ENCODE results near the gene PDE3A. TPM values are rescaled to one million over a fixed set of nuclear protein-coding genes. Genes with fewer than 3 reads are reported as not detected.

PDE3A gene
- total and polyA plus RNA-seq, 8 donors, result 4.9 to 16.5 (median 12.6) TPM

GRCh38 chr12:20629414-20630156 lies 261.2 kb downstream of the PDE3A start:
- no peaks in the 10 kb centered on the region for H3K9me3 ChIP-seq
- TF ChIP-seq, protein P1, sequence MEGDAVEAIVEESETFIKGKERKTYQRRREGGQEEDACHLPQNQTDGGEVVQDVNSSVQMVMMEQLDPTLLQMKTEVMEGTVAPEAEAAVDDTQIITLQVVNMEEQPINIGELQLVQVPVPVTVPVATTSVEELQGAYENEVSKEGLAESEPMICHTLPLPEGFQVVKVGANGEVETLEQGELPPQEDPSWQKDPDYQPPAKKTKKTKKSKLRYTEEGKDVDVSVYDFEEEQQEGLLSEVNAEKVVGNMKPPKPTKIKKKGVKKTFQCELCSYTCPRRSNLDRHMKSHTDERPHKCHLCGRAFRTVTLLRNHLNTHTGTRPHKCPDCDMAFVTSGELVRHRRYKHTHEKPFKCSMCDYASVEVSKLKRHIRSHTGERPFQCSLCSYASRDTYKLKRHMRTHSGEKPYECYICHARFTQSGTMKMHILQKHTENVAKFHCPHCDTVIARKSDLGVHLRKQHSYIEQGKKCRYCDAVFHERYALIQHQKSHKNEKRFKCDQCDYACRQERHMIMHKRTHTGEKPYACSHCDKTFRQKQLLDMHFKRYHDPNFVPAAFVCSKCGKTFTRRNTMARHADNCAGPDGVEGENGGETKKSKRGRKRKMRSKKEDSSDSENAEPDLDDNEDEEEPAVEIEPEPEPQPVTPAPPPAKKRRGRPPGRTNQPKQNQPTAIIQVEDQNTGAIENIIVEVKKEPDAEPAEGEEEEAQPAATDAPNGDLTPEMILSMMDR (IDR thresholded peaks at IDR 0.05), result no peak
- DNase-seq (peak in 4 of 6 donors; percentile 14 to 25 (median 23)), FAIRE-seq (peak; percentile 47), ATAC-seq (peak; percentile 67 to 87 (median 80))
- H3K4me3 ChIP-seq, result no peak overlapping the region
- no peaks in the 10 kb centered on the region for H3K36me3 ChIP-seq
- peak overlapping the region in 3 of 4 donors; percentile 11 to 55 (median 37) for H3K27ac ChIP-seq
- H3K4me1 ChIP-seq, result peaks cover 4 to 29% (median 18%) of the 10 kb centered on the region in 3 donors
- no peaks in the 10 kb centered on the region for H3K27me3 ChIP-seq
- WGBS, 2 donors, result 20 to 21% methylated on average over 6 of the region's 6 CpGs
- intact Hi-C loops (cut with DNase I), result no loop called here

DNA sequence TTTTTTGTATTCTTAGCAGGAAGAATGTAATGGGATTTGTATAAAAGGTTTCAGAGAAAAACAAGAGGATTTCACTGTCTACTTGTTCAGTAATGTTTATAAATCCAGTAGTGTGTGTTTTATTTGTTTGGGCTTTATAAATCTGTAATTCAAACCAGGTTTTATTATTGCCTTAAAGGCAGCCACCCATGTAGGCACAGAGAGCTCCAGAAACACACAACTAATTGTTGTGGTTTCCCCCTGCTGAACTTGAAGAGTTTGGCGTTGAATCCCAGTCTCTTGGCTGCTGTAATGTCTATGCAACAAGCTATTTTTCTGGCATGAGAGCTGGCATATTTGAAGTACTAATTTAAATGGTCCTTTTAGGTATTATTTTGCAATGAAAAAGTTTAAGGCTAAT lies 263.4 kb downstream of the PDE3A start:
- no peaks in the 10 kb centered on the region for H3K27me3 ChIP-seq
- no peak for ATAC-seq
- TF ChIP-seq, protein P1 (IDR thresholded peaks at IDR 0.05), result no peak
- no peak overlapping the region for H3K27ac ChIP-seq
- WGBS, 2 donors, result 75 to 94% methylated on average over 1 of the region's 1 CpG
- H3K9me3 ChIP-seq, result no peaks in the 10 kb centered on the region
- H3K36me3 ChIP-seq, result no peaks in the 10 kb centered on the region
- H3K4me1 ChIP-seq, result peaks cover 4 to 29% (median 18%) of the 10 kb centered on the region in 3 donors
- DNase-seq, result no peak
- intact Hi-C loops (cut with DNase I), result no loop called here
- no peak for FAIRE-seq
- H3K4me3 ChIP-seq, result no peak overlapping the region

- FAIRE-seq, result no peak
- no peak for DNase-seq
- no peaks in the 10 kb centered on the region for H3K27me3 ChIP-seq
- H3K4me3 ChIP-seq, result no peak overlapping the region
- H3K9me3 ChIP-seq, result no peaks in the 10 kb centered on the region
- H3K36me3 ChIP-seq, result no peaks in the 10 kb centered on the region
- 65 to 74% methylated on average over 3 of the region's 3 CpGs for WGBS, 2 donors
- H3K27ac ChIP-seq, result no peak overlapping the region
- TF ChIP-seq, protein P1 (IDR thresholded peaks at IDR 0.05), result no peak
- no peaks in the 10 kb centered on the region for H3K4me1 ChIP-seq
- ATAC-seq, result no peak
- intact Hi-C loops (cut with DNase I), result no loop called here
Measured at GRCh38 chr12:20641106-20641505, 272.8 kb downstream of the PDE3A start.

DNA sequence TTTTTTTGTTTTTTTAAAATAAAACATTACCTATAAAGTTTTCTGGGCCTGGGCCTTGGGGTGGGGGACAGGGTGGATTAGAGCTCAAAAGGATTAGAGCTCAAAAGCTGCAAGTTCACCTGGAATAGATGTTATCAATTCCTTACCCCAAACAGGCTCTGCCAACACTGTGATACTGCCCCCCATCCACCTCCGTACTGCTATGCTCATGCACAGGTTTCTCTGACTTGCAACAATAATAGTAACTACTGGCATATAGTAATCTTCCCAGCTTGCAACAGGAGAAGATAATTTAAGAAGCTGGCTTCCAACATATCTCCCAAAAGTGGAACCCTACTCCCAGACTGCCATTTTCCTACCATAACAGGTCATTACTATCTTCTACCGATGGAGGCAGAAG lies 275.5 kb downstream of the PDE3A start:
- WGBS, 2 donors, result 86 to 90% methylated on average over 2 of the region's 2 CpGs

More for the DNA sequence above, 275.5 kb downstream of the PDE3A start:
- DNase-seq (no peak), ATAC-seq (no peak), FAIRE-seq (no peak)
- no peak overlapping the region for H3K4me3 ChIP-seq
- no peaks in the 10 kb centered on the region for H3K36me3 ChIP-seq
- no peaks in the 10 kb centered on the region for H3K27me3 ChIP-seq
- no peaks in the 10 kb centered on the region for H3K4me1 ChIP-seq
- H3K27ac ChIP-seq, result no peak overlapping the region
- no peaks in the 10 kb centered on the region for H3K9me3 ChIP-seq
- TF ChIP-seq, protein P1 (IDR thresholded peaks at IDR 0.05), result no peak
- intact Hi-C loops (cut with DNase I), result no loop called here

Data from pancreas (tissue), 10 donors.